ENCODE measurements around the gene PRC1.
"Not testable (repeated sequence)": the region's sequence is repeated elsewhere in the genome, so short reads cannot be mapped to it uniquely, and the experiment has no call there.

Gene PRC1

GRCh38 chr15:90934256-90934948 is 59.9 kb downstream of the PRC1 start:
- DNase-seq (ENCODE audit: low read depth), result no peak

GRCh38 chr15:90933301-90933700 is 61.0 kb downstream of the PRC1 start:
- no peak for DNase-seq (ENCODE audit: low read depth)

- no peak for DNase-seq (ENCODE audit: low read depth)
Measured at GRCh38 chr15:90932660-90932991, 61.7 kb downstream of the PRC1 start.

- DNase-seq (ENCODE audit: low read depth), result no peak
Measured at GRCh38 chr15:90931828-90932659, 62.3 kb downstream of the PRC1 start, which contains the start of gene HDDC3. TSS of gene HDDC3 (minus strand) at chr15:90932549. CDS start at chr15:90932540, 9 bp downstream.

- DNase-seq (ENCODE audit: low read depth), result no peak
Measured at GRCh38 chr15:90931575-90931827, 62.8 kb downstream of the PRC1 start.

- DNase-seq (ENCODE audit: low read depth), result no peak
Measured at GRCh38 chr15:90930861-90931574, 63.3 kb downstream of the PRC1 start.

- DNase-seq (ENCODE audit: low read depth), result no peak
Measured at GRCh38 chr15:90929246-90930019, 64.9 kb downstream of the PRC1 start.

GRCh38 chr15:90928106-90928505 is 66.2 kb downstream of the PRC1 start:
- not testable (repeated sequence) for DNase-seq (ENCODE audit: low read depth)

- DNase-seq (ENCODE audit: low read depth), result not testable (repeated sequence)
Measured at GRCh38 chr15:90926766-90927165, 67.6 kb downstream of the PRC1 start.

GRCh38 chr15:90924375-90924774 is 70.0 kb downstream of the PRC1 start:
- no peak for DNase-seq (ENCODE audit: low read depth)

- not testable (repeated sequence) for DNase-seq (ENCODE audit: low read depth)
Measured at GRCh38 chr15:90922712-90923322, 71.5 kb downstream of the PRC1 start.

GRCh38 chr15:90921887-90922286 is 72.4 kb downstream of the PRC1 start:
- DNase-seq (ENCODE audit: low read depth), result no peak

GRCh38 chr15:90918835-90919234 is 75.5 kb downstream of the PRC1 start:
- no peak for DNase-seq (ENCODE audit: low read depth)

GRCh38 chr15:90918034-90918788 is 76.1 kb downstream of the PRC1 start:
- DNase-seq (ENCODE audit: low read depth), result no peak

GRCh38 chr15:90917569-90917968 is 76.8 kb downstream of the PRC1 start:
- no peak for DNase-seq (ENCODE audit: low read depth)

GRCh38 chr15:90916461-90916860 is 77.9 kb downstream of the PRC1 start:
- DNase-seq (ENCODE audit: low read depth), result no peak
